Measurements from ENCODE around the gene MT1A.
"Not testable (repeated sequence)": the region's sequence is repeated elsewhere in the genome, so short reads cannot be mapped to it uniquely, and the experiment has no call there.

MT1A gene

GRCh38 chr16:56617212-56618085, 21.0 kb upstream of the MT1A start:
- no peak for TF ChIP-seq ZNF274 (IDR thresholded peaks at IDR 0.05; ENCODE audit: low read depth, low read length)
- no peak overlapping the region for H3K4me3 ChIP-seq (ENCODE audit: low read length)

GRCh38 chr16:56618138-56618537, 20.3 kb upstream of the MT1A start:
- H3K4me3 ChIP-seq (ENCODE audit: low read length): no peak overlapping the region
- no peak for TF ChIP-seq ZNF274 (IDR thresholded peaks at IDR 0.05; ENCODE audit: low read depth, low read length)

DNA sequence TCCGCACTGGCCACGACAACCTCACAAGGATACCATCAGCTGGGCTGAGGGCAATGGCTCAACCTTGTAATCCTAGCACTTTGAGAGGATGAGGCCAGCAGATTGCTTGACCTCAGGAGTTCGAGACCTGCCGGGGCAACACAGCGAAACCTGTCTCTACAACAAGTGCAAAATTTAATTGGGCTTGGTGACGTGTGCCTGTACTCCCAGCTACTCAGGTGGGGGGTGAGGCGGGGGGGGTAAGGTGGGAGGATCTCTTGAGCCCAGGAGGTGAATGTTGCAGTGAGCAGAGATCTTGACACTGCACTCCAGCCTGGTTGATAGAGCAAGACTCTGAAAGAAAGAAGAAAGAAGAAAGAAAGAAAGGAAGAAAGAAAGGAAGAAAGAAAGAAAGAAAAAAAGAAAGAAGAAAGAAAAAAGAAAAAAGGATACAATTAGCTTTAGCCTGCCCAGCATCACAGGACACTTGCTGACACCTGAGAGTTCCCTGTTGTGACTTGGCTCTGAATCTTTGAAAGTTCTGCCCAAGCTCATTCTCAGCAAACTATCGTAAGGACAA, 18.0 kb upstream of the MT1A start:
- TF ChIP-seq ZNF274 (IDR thresholded peaks at IDR 0.05; ENCODE audit: low read depth, low read length): no peak
- H3K4me3 ChIP-seq (ENCODE audit: low read length): no peak overlapping the region

GRCh38 chr16:56621665-56622445, 16.6 kb upstream of the MT1A start:
- not testable (repeated sequence) for H3K4me3 ChIP-seq (ENCODE audit: low read length)

DNA sequence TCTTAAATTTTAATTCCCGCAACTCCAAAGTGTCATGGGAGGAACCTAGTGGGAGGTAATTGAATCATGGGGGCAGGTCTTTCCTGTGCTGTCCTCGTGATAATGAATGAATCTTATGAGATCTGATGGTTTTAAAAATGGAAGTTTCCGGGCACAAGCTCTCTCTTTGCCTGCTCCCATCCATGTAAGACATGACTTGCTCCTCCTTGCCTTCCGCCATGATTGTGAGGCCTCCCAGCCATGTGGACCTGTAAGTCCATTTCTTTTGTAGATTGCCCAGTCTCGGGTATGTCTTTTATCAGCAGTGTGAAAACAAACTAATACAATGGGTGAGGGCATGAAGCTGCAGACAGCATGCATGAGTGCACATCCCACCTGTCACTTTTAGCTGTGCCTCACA, 15.3 kb upstream of the MT1A start:
- not testable (repeated sequence) for H3K4me3 ChIP-seq (ENCODE audit: low read length)

- TF ChIP-seq ZNF274 (IDR thresholded peaks at IDR 0.05; ENCODE audit: low read depth, low read length): no peak
Measured at GRCh38 chr16:56623637-56624036, 14.8 kb upstream of the MT1A start.

DNA sequence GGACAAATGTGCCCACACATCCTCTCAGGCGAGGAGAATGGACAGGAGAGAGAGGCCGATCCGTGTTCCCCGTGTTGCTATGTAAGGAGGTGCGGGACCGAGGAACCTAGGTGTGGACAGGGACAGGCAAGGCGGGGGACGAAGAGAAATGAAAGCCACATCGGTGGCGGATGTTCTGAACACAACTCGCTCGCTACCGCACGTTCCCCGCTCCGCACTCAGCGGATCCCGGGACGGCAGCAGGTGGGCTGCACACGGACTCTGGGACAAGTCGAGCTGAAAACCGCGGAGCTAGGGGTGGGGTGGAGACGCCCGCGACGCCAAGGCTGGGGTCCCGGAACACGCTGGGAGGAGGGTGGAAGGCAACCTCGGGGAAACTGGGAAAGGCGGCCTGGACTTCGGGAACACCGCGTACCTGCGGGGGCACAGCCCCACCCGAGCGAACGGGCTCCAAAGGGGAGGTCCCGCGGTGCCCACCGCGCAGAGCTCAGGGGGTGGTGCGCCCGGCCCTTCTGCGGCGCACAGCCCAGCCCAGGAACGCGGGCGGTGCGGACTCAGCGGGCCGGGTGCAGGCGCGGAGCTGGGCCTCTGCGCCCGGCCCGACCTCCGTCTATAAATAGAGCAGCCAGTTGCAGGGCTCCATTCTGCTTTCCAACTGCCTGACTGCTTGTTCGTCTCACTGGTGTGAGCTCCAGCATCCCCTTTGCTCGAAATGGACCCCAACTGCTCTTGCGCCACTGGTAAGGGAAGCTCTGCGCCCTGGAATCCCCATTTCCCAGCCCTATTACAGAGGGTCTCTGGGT, 13.1 kb upstream of the MT1A start, which contains the start of gene MT1E:
TSS of gene MT1E (plus strand) at position 642 of the 803 bp plus-strand sequence. CDS start at position 713, 71 bp downstream.
- H3K4me3 ChIP-seq (ENCODE audit: low read length): peak within 1 kb of the TSS; percentile 49; the same call in 1 of the 2 replicates
- no peak for TF ChIP-seq ZNF274 (IDR thresholded peaks at IDR 0.05; ENCODE audit: low read depth, low read length)

More at GRCh38 chr16:56623637-56624036, 14.8 kb upstream of the MT1A start:
- no peak overlapping the region for H3K4me3 ChIP-seq (ENCODE audit: low read length)

- TF ChIP-seq ZNF274 (IDR thresholded peaks at IDR 0.05; ENCODE audit: low read depth, low read length): no peak
- peak overlapping the region; percentile 49; the same call in 1 of the 2 replicates for H3K4me3 ChIP-seq (ENCODE audit: low read length)
Measured at GRCh38 chr16:56625943-56626654, 12.4 kb upstream of the MT1A start.

DNA sequence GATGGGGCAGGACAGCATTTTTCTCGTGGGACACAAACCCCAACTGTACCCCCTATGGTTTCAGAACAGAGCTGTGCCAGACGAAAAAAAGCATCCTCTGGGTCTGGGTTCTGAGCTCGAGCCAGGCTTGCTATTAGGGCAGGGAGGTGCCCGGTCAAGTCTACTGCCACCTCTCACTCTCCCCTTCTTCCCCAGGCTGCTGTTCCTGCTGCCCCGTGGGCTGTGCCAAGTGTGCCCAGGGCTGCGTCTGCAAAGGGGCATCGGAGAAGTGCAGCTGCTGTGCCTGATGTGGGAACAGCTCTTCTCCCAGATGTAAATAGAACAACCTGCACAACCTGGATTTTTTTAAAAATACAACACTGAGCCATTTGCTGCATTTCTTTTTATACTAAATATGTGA, 11.8 kb upstream of the MT1A start:
- TF ChIP-seq ZNF274 (IDR thresholded peaks at IDR 0.05; ENCODE audit: low read depth, low read length): no peak
- H3K4me3 ChIP-seq (ENCODE audit: low read length): no peak overlapping the region

DNA sequence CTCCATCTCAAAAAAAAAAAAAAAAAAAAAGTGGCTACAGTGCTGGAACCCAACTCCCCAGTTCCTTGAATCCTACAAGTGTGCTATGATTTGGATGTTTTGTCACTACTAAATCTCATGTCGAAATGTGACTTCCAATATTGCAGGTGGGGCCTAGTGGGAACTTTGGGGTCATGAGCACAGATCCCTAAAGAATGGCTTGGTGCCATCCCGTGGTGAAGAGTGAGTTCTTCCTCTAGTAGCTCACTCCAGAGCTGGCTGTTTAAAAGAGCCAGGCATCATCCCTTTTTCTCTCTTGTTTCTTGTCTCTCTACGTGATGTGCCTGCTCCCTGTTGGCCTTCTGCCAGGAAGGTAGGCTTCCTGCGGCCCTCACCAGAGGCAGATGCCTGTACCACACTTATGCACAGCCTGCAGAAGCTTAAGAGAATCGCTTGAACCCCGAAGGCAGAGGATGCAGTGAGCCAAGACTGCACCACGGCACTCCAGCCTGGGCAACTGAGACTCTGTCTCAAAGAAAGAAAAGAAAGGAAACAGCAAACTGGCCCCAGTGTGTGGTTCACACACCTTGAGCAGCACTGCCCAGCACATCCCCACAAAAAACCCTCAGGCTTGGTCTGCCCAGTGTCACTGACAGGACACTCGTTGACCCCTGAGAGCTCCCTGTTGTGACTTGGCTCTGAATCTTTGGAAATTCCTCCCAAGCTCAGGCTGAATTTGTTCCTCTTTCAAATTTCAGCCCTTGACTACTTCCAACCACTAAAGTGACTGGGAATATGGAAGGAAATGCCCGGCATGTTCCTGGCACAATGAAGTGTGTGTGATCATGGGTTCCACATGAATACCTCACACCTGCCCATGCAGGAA, 9.7 kb upstream of the MT1A start:
- no peak overlapping the region for H3K4me3 ChIP-seq (ENCODE audit: low read length)
- TF ChIP-seq ZNF274 (IDR thresholded peaks at IDR 0.05; ENCODE audit: low read depth, low read length): no peak

DNA sequence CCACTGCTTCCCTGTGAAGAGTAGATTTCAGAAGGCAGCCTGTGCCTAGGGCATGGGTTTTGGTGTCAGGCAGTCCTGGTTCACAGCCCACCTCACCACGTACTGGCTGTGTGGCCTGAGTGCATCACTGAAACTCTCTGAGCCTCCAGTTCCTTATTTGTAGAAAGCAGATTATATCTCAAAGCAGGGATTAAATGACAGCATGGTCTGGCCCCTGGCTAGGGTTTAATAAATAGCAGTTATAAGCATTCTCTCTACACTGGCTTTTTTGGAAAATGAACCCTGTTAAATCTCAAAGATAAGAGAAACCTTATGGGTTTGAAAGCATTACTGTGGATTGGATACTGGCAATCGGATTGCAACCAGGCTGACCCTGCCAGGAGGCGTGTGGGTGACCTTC, 8.9 kb upstream of the MT1A start:
- H3K4me3 ChIP-seq (ENCODE audit: low read length): no peak overlapping the region
- no peak for TF ChIP-seq ZNF274 (IDR thresholded peaks at IDR 0.05; ENCODE audit: low read depth, low read length)

DNA sequence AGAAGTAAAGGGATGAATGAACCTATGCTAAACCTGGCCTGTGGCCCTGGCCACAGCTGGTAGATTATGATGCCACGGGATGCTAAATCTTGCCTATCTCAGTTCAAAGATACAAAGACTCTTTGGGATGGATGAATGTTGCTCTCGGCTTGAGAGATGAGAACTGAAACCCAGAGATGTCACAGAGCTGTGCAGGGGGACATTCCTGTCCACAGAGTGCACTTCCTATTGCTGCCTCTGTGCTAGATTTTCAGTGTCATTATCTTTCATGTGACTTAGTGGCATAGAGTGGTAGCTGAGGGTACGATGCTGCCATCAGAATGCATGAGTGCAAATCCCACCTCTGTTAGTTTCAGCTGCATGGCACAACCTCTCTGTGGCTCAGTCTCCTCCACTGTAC, 8.3 kb upstream of the MT1A start:
- TF ChIP-seq ZNF274 (IDR thresholded peaks at IDR 0.05; ENCODE audit: low read depth, low read length): no peak
- no peak overlapping the region for H3K4me3 ChIP-seq (ENCODE audit: low read length)

All from GM08714 (cell line).